NCI-H1048 (cell line): Measurements from ENCODE around the gene MEF2C.
A peak's percentile ranks its signal among the peaks of the same experiment; 100 is the strongest.

ENCODE experiments used
- DNase-seq: peaks from one replicate; lab custom pipeline; 2025; lab: John Stamatoyannopoulos, UW

Gene MEF2C

GRCh38 chr5:88758591-88758990 lies 124.4 kb downstream of the MEF2C start:
- DNase-seq: no peak

GRCh38 chr5:88758184-88758583 lies 124.8 kb downstream of the MEF2C start:
- DNase-seq: no peak

GRCh38 chr5:88756953-88757352 lies 126.0 kb downstream of the MEF2C start:
- no peak for DNase-seq

GRCh38 chr5:88748666-88749065 lies 134.3 kb downstream of the MEF2C start:
- no peak for DNase-seq

GRCh38 chr5:88746438-88746882 lies 136.5 kb downstream of the MEF2C start:
- no peak for DNase-seq

GRCh38 chr5:88745093-88745696 lies 137.8 kb downstream of the MEF2C start:
- no peak for DNase-seq

- no peak for DNase-seq
These were observed 139.7 kb downstream of the MEF2C start for GRCh38 chr5:88743231-88743834.

GRCh38 chr5:88741964-88742363 lies 141.0 kb downstream of the MEF2C start:
- DNase-seq: no peak

- DNase-seq: no peak
These were observed 142.3 kb downstream of the MEF2C start for GRCh38 chr5:88740604-88741185.

- DNase-seq: no peak
These were observed 146.5 kb downstream of the MEF2C start for GRCh38 chr5:88736494-88736893.

GRCh38 chr5:88734983-88735382 lies 148.0 kb downstream of the MEF2C start:
- DNase-seq: no peak

- no peak for DNase-seq
These were observed 148.8 kb downstream of the MEF2C start for GRCh38 chr5:88734191-88734640.

GRCh38 chr5:88732862-88733261 lies 150.1 kb downstream of the MEF2C start:
- no peak for DNase-seq

GRCh38 chr5:88732181-88732633 lies 150.8 kb downstream of the MEF2C start:
- no peak for DNase-seq

GRCh38 chr5:88729829-88730182 lies 153.2 kb downstream of the MEF2C start:
- DNase-seq: no peak

- peak; percentile 50 for DNase-seq
These were observed 153.7 kb downstream of the MEF2C start for GRCh38 chr5:88729084-88729828.

GRCh38 chr5:88727705-88728313 lies 155.2 kb downstream of the MEF2C start:
- peak; percentile 10 for DNase-seq

- no peak for DNase-seq
These were observed 157.5 kb downstream of the MEF2C start for GRCh38 chr5:88725454-88725853.

GRCh38 chr5:88724201-88724600 lies 158.8 kb downstream of the MEF2C start:
- no peak for DNase-seq

- no peak for DNase-seq
These were observed 160.4 kb downstream of the MEF2C start for GRCh38 chr5:88722546-88723073.

GRCh38 chr5:88719434-88719833 lies 163.6 kb downstream of the MEF2C start:
- no peak for DNase-seq

GRCh38 chr5:88718736-88719135 lies 164.2 kb downstream of the MEF2C start:
- no peak for DNase-seq
